Measurements from ENCODE around the gene IGF2BP3. TPM values are rescaled to one million over a fixed set of nuclear protein-coding genes. Genes with fewer than 3 reads are reported as not detected.
"Not testable (repeated sequence)": the region's sequence is repeated elsewhere in the genome, so short reads cannot be mapped to it uniquely, and the experiment has no call there.

Gene IGF2BP3
- total and polyA plus RNA-seq, 4 donors = 0.08 to 1.6 (median 0.71) TPM; not detected in 1

GRCh38 chr7:23419160-23419559 is 51.1 kb downstream of the IGF2BP3 start:
- DNase-seq = no peak

GRCh38 chr7:23418046-23418445 is 52.2 kb downstream of the IGF2BP3 start:
- intact Hi-C loops (cut with DNase I) = no loop called here
- H3K4me1 ChIP-seq (ENCODE audit: control insufficient read depth in 1 of 2, insufficient read depth in 2 of 2, low read length in 2 of 2) = no peaks in the 10 kb centered on the region
- no peak overlapping the region for H3K27ac ChIP-seq (ENCODE audit: low read depth in 1 of 2, low read length in 2 of 2)
- DNase-seq = no peak
- H3K4me3 ChIP-seq (ENCODE audit: low read length in 2 of 2) = no peak overlapping the region
- no peaks in the 10 kb centered on the region for H3K27me3 ChIP-seq (ENCODE audit: control insufficient read depth in 1 of 2, insufficient read depth in 2 of 2, low read length in 1 of 2)
- no peaks in the 10 kb centered on the region for H3K36me3 ChIP-seq (ENCODE audit: control insufficient read depth in 1 of 2, insufficient read depth in 2 of 2, low read length in 1 of 2)
- H3K9me3 ChIP-seq (ENCODE audit: control insufficient read depth, low read length) = no peaks in the 10 kb centered on the region
- no peak for ATAC-seq (ENCODE audit: low FRiP score)

More at GRCh38 chr7:23419160-23419559, 51.1 kb downstream of the IGF2BP3 start:
- no peaks in the 10 kb centered on the region for H3K36me3 ChIP-seq (ENCODE audit: control insufficient read depth in 1 of 2, insufficient read depth in 2 of 2, low read length in 1 of 2)
- no peak overlapping the region for H3K4me3 ChIP-seq (ENCODE audit: low read length in 2 of 2)
- H3K27me3 ChIP-seq (ENCODE audit: control insufficient read depth in 1 of 2, insufficient read depth in 2 of 2, low read length in 1 of 2) = no peaks in the 10 kb centered on the region
- no peaks in the 10 kb centered on the region for H3K9me3 ChIP-seq (ENCODE audit: control insufficient read depth, low read length)
- intact Hi-C loops (cut with DNase I) = no loop called here
- 73 to 76% methylated on average over 3 of the region's 3 CpGs for WGBS, 2 donors
- no peak for ATAC-seq (ENCODE audit: low FRiP score)
- no peaks in the 10 kb centered on the region for H3K4me1 ChIP-seq (ENCODE audit: control insufficient read depth in 1 of 2, insufficient read depth in 2 of 2, low read length in 2 of 2)
- no peak overlapping the region for H3K27ac ChIP-seq (ENCODE audit: low read depth in 1 of 2, low read length in 2 of 2)

GRCh38 chr7:23415198-23415597 is 55.1 kb downstream of the IGF2BP3 start:
- DNase-seq = no peak
- intact Hi-C loops (cut with DNase I) = no loop called here
- 97 to 98% methylated on average over 37 of the region's 37 CpGs for WGBS, 2 donors
- Histone ChIP-seq H3K4me1 (ENCODE audit: control insufficient read depth in 1 of 2, insufficient read depth in 2 of 2, low read length in 2 of 2) (no peaks in the 10 kb centered on the region), H3K36me3 (ENCODE audit: control insufficient read depth in 1 of 2, insufficient read depth in 2 of 2, low read length in 1 of 2) (no peaks in the 10 kb centered on the region), H3K27ac (ENCODE audit: low read depth in 1 of 2, low read length in 2 of 2) (no peak overlapping the region), H3K27me3 (ENCODE audit: control insufficient read depth in 1 of 2, insufficient read depth in 2 of 2, low read length in 1 of 2) (no peaks in the 10 kb centered on the region), H3K9me3 (ENCODE audit: control insufficient read depth, low read length) (no peaks in the 10 kb centered on the region), H3K4me3 (ENCODE audit: low read length in 2 of 2) (no peak overlapping the region)
- ATAC-seq (ENCODE audit: low FRiP score) = no peak

GRCh38 chr7:23410446-23411183 is 59.7 kb downstream of the IGF2BP3 start:
- intact Hi-C loops (cut with DNase I) = no loop called here
- 83 to 84% methylated on average over 7 of the region's 7 CpGs for WGBS, 2 donors

GRCh38 chr7:23406564-23406963 is 63.7 kb downstream of the IGF2BP3 start:
- H3K9me3 ChIP-seq (ENCODE audit: control insufficient read depth, low read length); H3K4me3 ChIP-seq (ENCODE audit: low read length in 2 of 2); H3K36me3 ChIP-seq (ENCODE audit: control insufficient read depth in 1 of 2, insufficient read depth in 2 of 2, low read length in 1 of 2); H3K27me3 ChIP-seq (ENCODE audit: control insufficient read depth in 1 of 2, insufficient read depth in 2 of 2, low read length in 1 of 2); H3K27ac ChIP-seq (ENCODE audit: low read depth in 1 of 2, low read length in 2 of 2); H3K4me1 ChIP-seq (ENCODE audit: control insufficient read depth in 1 of 2, insufficient read depth in 2 of 2, low read length in 2 of 2); intact Hi-C loops (cut with DNase I); DNase-seq; ATAC-seq (ENCODE audit: low FRiP score): not testable (repeated sequence)
- WGBS, 2 donors = 97 to 98% methylated on average over 2 of the region's 2 CpGs

More at GRCh38 chr7:23410446-23411183, 59.7 kb downstream of the IGF2BP3 start:
- H3K4me3 ChIP-seq (ENCODE audit: low read length in 2 of 2) = no peak overlapping the region
- H3K27me3 ChIP-seq (ENCODE audit: control insufficient read depth in 1 of 2, insufficient read depth in 2 of 2, low read length in 1 of 2) = no peaks in the 10 kb centered on the region
- no peaks in the 10 kb centered on the region for H3K9me3 ChIP-seq (ENCODE audit: control insufficient read depth, low read length)
- H3K36me3 ChIP-seq (ENCODE audit: control insufficient read depth in 1 of 2, insufficient read depth in 2 of 2, low read length in 1 of 2) = no peaks in the 10 kb centered on the region
- H3K4me1 ChIP-seq (ENCODE audit: control insufficient read depth in 1 of 2, insufficient read depth in 2 of 2, low read length in 2 of 2) = no peaks in the 10 kb centered on the region
- DNase-seq = no peak
- H3K27ac ChIP-seq (ENCODE audit: low read depth in 1 of 2, low read length in 2 of 2) = no peak overlapping the region
- ATAC-seq (ENCODE audit: low FRiP score) = no peak

- Histone ChIP-seq H3K4me1 (ENCODE audit: control insufficient read depth in 1 of 2, insufficient read depth in 2 of 2, low read length in 2 of 2) (no peaks in the 10 kb centered on the region), H3K9me3 (ENCODE audit: control insufficient read depth, low read length) (no peaks in the 10 kb centered on the region), H3K4me3 (ENCODE audit: low read length in 2 of 2) (no peak overlapping the region), H3K36me3 (ENCODE audit: control insufficient read depth in 1 of 2, insufficient read depth in 2 of 2, low read length in 1 of 2) (no peaks in the 10 kb centered on the region), H3K27me3 (ENCODE audit: control insufficient read depth in 1 of 2, insufficient read depth in 2 of 2, low read length in 1 of 2) (peaks cover 0 to 2% of the 10 kb centered on the region in 2 donors), H3K27ac (ENCODE audit: low read depth in 1 of 2, low read length in 2 of 2) (no peak overlapping the region)
- intact Hi-C loops (cut with DNase I) = no loop called here
- no peak for DNase-seq
- 93 to 94% methylated on average over 3 of the region's 3 CpGs for WGBS, 2 donors
- no peak for ATAC-seq (ENCODE audit: low FRiP score)
Measured at GRCh38 chr7:23405240-23405618, 65.1 kb downstream of the IGF2BP3 start.

GRCh38 chr7:23404546-23405239 is 65.6 kb downstream of the IGF2BP3 start:
- no peaks in the 10 kb centered on the region for H3K36me3 ChIP-seq (ENCODE audit: control insufficient read depth in 1 of 2, insufficient read depth in 2 of 2, low read length in 1 of 2)
- no peaks in the 10 kb centered on the region for H3K4me1 ChIP-seq (ENCODE audit: control insufficient read depth in 1 of 2, insufficient read depth in 2 of 2, low read length in 2 of 2)
- ATAC-seq (ENCODE audit: low FRiP score) = no peak
- WGBS, 2 donors = 87 to 89% methylated on average over 3 of the region's 3 CpGs
- H3K27me3 ChIP-seq (ENCODE audit: control insufficient read depth in 1 of 2, insufficient read depth in 2 of 2, low read length in 1 of 2) = peaks cover 0 to 2% of the 10 kb centered on the region in 2 donors
- no peak for DNase-seq
- no peak overlapping the region for H3K27ac ChIP-seq (ENCODE audit: low read depth in 1 of 2, low read length in 2 of 2)
- intact Hi-C loops (cut with DNase I) = no loop called here
- no peak overlapping the region for H3K4me3 ChIP-seq (ENCODE audit: low read length in 2 of 2)
- H3K9me3 ChIP-seq (ENCODE audit: control insufficient read depth, low read length) = no peaks in the 10 kb centered on the region

GRCh38 chr7:23403970-23404369 is 66.3 kb downstream of the IGF2BP3 start:
- peaks cover 0 to 2% of the 10 kb centered on the region in 2 donors for H3K27me3 ChIP-seq (ENCODE audit: control insufficient read depth in 1 of 2, insufficient read depth in 2 of 2, low read length in 1 of 2)
- no peak overlapping the region for H3K4me3 ChIP-seq (ENCODE audit: low read length in 2 of 2)
- DNase-seq = no peak
- no peak for ATAC-seq (ENCODE audit: low FRiP score)
- WGBS, 2 donors = 95% methylated on average over 5 of the region's 5 CpGs
- H3K4me1 ChIP-seq (ENCODE audit: control insufficient read depth in 1 of 2, insufficient read depth in 2 of 2, low read length in 2 of 2) = no peaks in the 10 kb centered on the region
- intact Hi-C loops (cut with DNase I) = no loop called here
- H3K27ac ChIP-seq (ENCODE audit: low read depth in 1 of 2, low read length in 2 of 2) = no peak overlapping the region
- H3K9me3 ChIP-seq (ENCODE audit: control insufficient read depth, low read length) = no peaks in the 10 kb centered on the region
- H3K36me3 ChIP-seq (ENCODE audit: control insufficient read depth in 1 of 2, insufficient read depth in 2 of 2, low read length in 1 of 2) = no peaks in the 10 kb centered on the region

GRCh38 chr7:23398090-23398489 is 72.2 kb downstream of the IGF2BP3 start:
- H3K27me3 ChIP-seq (ENCODE audit: control insufficient read depth in 1 of 2, insufficient read depth in 2 of 2, low read length in 1 of 2); ATAC-seq (ENCODE audit: low FRiP score); H3K27ac ChIP-seq (ENCODE audit: low read depth in 1 of 2, low read length in 2 of 2); DNase-seq; intact Hi-C loops (cut with DNase I); H3K4me3 ChIP-seq (ENCODE audit: low read length in 2 of 2); H3K9me3 ChIP-seq (ENCODE audit: control insufficient read depth, low read length); H3K4me1 ChIP-seq (ENCODE audit: control insufficient read depth in 1 of 2, insufficient read depth in 2 of 2, low read length in 2 of 2); H3K36me3 ChIP-seq (ENCODE audit: control insufficient read depth in 1 of 2, insufficient read depth in 2 of 2, low read length in 1 of 2): not testable (repeated sequence)
- 91 to 100% methylated on average over 2 of the region's 2 CpGs for WGBS, 2 donors

Measured in aorta (tissue), 5 donors.